ENCODE measurements around the gene USP26.
"Not testable (repeated sequence)": the region's sequence is repeated elsewhere in the genome, so short reads cannot be mapped to it uniquely, and the experiment has no call there.

USP26 gene

DNA sequence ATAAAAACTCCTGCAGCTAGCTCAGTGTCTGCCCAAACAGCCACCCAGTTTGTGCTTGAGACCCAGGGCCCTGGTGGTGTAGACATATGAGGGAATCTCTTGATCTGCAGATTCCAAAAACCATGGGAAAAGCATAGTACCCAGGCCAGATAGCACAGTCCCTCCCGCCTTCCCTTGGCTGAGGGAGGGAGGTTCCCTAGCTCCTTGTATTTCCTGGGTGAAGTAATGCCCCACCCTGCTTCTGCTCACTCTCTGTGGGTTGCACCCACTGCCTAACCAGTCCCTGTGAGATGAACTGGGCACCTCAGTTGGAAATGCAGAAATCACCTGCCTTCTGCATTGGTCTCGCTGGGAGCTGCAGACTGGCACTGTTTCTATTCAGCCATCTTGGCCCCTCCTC lies 54.6 kb downstream of the USP26 start:
- DNase-seq (ENCODE audit: low spot score), result no peak

DNA sequence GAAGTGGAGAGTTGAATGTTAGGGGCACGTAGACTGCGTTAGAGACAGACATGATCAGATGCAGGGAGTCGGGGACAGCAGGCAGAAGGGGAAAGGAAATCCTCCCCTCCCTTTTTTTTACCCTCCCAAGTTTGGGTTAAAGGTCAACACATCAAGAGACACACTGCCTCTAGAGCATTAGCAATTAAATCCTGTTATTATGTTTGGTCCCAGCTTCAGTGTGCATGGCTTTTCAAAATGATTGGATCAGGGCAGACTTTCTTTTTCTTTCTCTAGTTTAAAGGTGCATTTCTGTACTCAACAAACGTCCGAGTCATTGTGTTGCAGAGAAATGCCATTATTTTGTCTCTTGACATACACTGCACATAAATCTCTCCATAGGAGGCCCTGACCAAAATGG lies 63.9 kb downstream of the USP26 start:
- no peak for DNase-seq (ENCODE audit: low spot score)

- no peak for DNase-seq (ENCODE audit: low spot score)
Observed at GRCh38 chrX:133018229-133018628, 78.7 kb downstream of the USP26 start.

DNA sequence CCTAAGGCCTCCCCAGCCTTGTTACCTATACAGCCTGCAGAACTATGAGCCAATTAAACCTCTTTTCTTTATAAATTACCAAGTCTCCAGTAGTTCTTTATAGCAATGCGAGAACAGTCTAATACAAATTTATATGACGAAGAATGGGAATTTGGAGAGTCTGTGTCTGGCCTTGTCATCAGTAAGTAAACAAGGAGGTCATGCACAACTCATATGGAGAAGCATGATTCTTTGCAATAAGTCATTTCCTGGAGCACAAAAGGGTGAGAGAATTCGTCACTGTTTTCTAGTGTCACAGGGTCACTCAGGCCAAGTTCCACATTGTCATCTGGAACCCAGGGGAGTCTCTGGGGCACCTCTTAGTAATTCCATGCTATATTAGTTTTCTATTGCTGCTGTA lies 89.5 kb downstream of the USP26 start:
- DNase-seq (ENCODE audit: low spot score), result no peak

GRCh38 chrX:133005616-133006015 lies 91.3 kb downstream of the USP26 start:
- DNase-seq (ENCODE audit: low spot score), result no peak

- no peak for DNase-seq (ENCODE audit: low spot score)
Observed at GRCh38 chrX:133005042-133005441, 91.9 kb downstream of the USP26 start.

- DNase-seq (ENCODE audit: low spot score), result no peak
Observed at GRCh38 chrX:132999209-132999608, 97.7 kb downstream of the USP26 start.

DNA sequence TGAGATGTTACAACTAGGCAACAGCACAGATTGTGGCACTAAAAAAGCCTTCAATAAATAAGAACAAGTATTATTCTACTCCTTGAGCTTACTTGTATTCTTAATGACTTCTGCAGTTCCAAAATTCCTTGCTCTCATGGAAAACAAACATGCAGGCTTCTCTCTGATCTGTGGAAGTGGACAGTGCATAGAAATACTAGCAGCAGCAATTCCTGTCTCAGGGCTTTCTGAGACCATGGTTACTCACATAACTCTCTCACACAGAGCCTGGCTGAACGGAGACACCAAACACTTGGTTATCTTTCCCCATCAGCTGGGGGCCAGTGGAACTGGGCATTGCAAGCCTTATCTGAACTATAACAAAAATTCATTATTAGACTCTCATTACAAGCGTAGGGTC lies 106.1 kb downstream of the USP26 start:
- no peak for DNase-seq (ENCODE audit: low spot score)

DNA sequence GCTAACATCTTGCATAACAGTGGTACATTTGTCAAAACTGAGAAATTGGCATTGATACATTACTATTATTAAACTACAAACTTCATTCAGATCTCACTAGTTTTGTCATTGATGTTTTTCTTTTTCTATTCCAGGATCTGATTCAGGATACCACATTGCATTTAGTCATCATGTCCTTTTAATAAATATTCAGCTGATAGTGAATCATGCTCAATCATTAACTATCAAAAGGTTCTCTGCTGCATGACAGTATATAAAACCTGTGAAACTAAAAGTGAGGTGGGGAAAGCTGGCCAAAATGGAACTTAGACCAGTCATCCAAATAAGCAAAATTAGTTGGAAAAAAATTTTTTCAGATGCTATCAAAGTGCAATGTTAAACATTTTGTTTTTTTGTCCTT lies 110.4 kb downstream of the USP26 start:
- no peak for DNase-seq (ENCODE audit: low spot score)

- no peak for DNase-seq (ENCODE audit: low spot score)
Observed at GRCh38 chrX:132984058-132984650, 112.8 kb downstream of the USP26 start.

DNA sequence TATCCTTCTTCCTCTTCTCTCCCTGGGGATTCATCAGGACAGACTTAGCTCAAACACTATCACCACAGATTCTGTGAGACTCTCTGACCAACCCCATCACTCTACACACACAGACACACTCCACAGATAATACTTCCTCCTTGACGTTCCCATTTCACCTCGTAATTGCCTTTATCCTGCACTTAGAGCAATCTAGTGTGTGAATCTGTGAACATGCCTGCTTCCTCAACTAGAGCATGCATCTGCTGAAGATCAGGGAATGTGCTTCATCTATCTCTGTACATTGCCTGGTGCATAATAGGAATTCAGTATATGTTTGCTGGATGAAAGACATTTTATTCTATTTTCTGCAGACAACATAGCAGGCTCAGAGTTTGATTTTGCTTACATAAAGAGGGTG lies 113.4 kb downstream of the USP26 start:
- DNase-seq (ENCODE audit: low spot score), result no peak

GRCh38 chrX:132980035-132980434 lies 116.9 kb downstream of the USP26 start:
- not testable (repeated sequence) for DNase-seq (ENCODE audit: low spot score)
